ENCODE results near the gene GABARAP. TPM values are rescaled to one million over a fixed set of nuclear protein-coding genes. Genes with fewer than 3 reads are reported as not detected.

The GABARAP gene
- polyA plus RNA-seq, 1 donor from 2014 or later, result 1,138 TPM

DNA sequence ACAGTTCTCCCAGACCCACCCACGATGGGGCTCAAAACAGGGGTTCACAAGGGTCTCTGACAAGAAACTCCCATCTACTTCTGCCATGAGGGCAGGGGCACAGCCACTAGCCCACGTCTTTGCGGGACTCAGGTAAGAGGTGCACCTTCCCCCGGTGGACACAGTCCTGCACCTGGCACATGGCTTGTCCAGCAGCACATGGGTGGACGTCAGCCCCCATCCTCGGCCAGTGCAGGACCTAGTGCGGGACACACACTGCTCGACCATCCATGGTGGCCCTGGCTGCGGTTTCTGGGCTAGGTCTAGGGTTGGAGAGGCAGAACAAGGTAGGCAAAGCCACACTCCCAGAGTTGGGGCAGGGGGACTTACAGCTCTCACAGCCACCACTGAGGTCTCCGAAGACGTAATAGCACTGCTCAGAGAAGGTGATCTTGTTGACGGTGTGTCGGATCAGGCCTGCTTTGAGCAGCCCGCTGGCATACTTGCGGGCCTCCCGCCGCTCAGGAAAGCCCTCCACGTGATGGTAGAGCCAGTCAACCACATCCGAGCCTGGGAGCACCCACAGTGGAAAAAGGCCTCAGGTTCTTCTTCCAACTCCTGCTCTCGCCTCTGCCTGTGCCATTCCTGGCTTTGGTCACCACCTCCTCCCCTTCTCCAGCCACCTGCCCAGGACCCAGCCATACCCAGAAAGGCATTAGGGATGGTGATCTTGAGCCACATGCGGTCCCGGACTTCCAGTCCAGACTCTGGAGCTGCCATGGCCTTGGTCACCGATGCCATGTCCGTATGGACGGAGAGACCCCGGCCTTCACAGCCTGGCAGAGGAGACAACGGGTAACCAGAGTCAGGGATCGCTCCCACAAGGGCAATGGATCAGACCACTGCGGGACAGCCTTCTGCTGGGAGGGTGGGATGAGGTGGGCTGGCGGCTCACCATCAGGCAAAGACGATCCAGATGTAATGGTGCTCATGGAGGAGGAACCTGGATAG, 15.2 kb downstream of the GABARAP start:
- no peaks in the 10 kb centered on the region for H3K9me3 Mint-ChIP-seq
- peaks cover 1 to 4% (median 2%) of the 10 kb centered on the region in 3 donors for H3K4me1 Mint-ChIP-seq
- H3K4me3 Mint-ChIP-seq, result no peak overlapping the region
- H3K27me3 Mint-ChIP-seq, result no peaks in the 10 kb centered on the region
- peaks cover 4% of the 10 kb centered on the region for H3K36me3 Mint-ChIP-seq
- H3K27ac Mint-ChIP-seq, result peak overlapping the region in 1 of 3 donors; percentile 51

DNA sequence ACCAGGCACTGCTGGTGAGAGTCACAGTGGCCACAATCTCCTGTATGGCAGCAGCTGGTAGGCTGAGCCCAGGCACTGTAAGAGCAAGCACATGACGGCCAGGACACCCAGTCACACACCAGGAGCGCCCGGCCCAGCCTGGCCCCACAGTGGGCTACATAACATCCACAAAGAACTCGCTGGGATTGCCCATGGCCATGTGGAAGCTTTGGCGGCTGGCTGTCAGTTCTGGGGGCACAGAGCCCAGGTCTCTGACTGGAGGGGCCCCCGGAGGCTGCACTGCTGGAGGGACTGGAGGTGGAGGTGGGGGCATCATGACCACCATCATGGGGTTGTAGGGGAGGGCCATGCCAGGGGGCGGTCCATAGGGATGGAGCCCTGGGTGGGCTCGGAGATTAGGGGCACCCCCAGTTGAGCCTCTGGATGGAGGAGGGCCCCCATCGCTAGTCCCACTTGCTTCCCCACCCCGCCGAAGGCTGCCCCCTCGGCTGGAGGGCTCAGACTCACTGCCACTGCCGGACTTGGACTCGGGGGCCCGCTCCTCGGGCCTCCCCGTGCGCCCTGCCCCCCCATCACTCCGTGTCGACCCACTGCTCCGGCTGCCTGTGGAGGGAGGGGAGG, 16.4 kb downstream of the GABARAP start:
- Mint-ChIP-seq H3K27ac (no peak overlapping the region), H3K4me3 (peak overlapping the region in 1 of 4 donors; percentile 29), H3K9me3 (no peaks in the 10 kb centered on the region), H3K4me1 (peaks cover 1 to 12% (median 3%) of the 10 kb centered on the region in 3 donors), H3K27me3 (no peaks in the 10 kb centered on the region), H3K36me3 (peaks cover 4% of the 10 kb centered on the region)

DNA sequence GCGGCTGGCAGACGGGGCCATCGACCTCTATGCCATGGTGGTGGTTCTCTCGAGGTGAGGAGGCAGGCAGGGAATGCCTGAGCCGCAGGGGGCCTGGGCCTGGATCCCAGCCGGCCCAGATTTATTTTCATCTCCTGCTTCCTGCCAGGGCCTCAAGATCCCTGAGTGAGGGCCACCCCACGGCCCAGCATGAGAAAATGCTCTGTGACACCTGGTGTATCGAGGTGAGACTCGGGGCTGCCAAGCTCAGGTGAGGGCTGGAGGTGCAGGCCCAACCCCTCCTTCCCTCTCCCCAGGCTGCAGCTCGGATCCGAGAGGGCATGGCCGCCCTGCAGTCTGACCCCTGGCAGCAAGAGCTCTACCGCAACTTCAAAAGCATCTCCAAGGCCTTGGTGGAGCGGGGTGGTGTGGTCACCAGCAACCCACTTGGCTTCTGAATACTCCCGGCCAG, 17.6 kb downstream of the GABARAP start:
- Mint-ChIP-seq H3K27ac (no peak overlapping the region), H3K9me3 (no peaks in the 10 kb centered on the region), H3K27me3 (no peaks in the 10 kb centered on the region), H3K4me1 (peaks cover 4 to 19% (median 7%) of the 10 kb centered on the region in 3 donors), H3K36me3 (peaks cover 4% of the 10 kb centered on the region), H3K4me3 (peak overlapping the region in 2 of 4 donors; percentile 29 to 63)

- peaks cover 10 to 23% (median 12%) of the 10 kb centered on the region in 3 donors for H3K4me1 Mint-ChIP-seq
- H3K27ac Mint-ChIP-seq, result peak overlapping the region in 1 of 3 donors; percentile 72
- no peak overlapping the region for H3K4me3 Mint-ChIP-seq
- H3K36me3 Mint-ChIP-seq, result peaks cover 1% of the 10 kb centered on the region
- peaks cover 2% of the 10 kb centered on the region for H3K27me3 Mint-ChIP-seq
- H3K9me3 Mint-ChIP-seq, result no peaks in the 10 kb centered on the region
These were observed 18.1 kb downstream of the GABARAP start for GRCh38 chr17:7224110-7224509.

DNA sequence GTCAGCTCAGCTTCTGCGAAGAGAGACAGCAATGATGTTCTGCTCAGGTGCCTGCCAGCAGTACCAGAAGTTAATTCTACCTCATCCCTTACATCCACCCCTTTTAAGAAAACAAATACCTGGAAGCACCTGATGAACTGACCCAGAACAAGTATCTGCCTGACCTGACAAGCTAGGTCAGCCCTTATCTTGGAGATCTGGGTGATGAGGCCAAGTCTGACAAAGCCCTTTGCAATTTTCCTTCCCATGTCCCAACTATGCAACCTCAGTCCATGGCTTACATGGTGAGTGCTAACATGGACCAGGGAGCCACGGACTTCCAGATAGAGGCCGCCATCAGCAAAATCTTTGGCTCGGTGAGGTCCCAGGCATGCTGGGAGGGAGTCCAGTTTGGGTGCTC, 18.9 kb downstream of the GABARAP start:
- Mint-ChIP-seq H3K4me3 (peak overlapping the region in 1 of 4 donors; percentile 25), H3K27me3 (peaks cover 2% of the 10 kb centered on the region), H3K27ac (peak overlapping the region in 2 of 3 donors; percentile 30 to 72), H3K4me1 (peaks cover 10 to 23% (median 15%) of the 10 kb centered on the region in 3 donors), H3K9me3 (no peaks in the 10 kb centered on the region), H3K36me3 (no peaks in the 10 kb centered on the region)

GRCh38 chr17:7222972-7223292, 19.3 kb downstream of the GABARAP start:
- Mint-ChIP-seq H3K9me3 (no peaks in the 10 kb centered on the region), H3K27me3 (peaks cover 2% of the 10 kb centered on the region), H3K4me3 (peak overlapping the region in 1 of 4 donors; percentile 93), H3K36me3 (no peaks in the 10 kb centered on the region), H3K27ac (no peak overlapping the region), H3K4me1 (peaks cover 14 to 19% (median 15%) of the 10 kb centered on the region in 3 donors)

DNA sequence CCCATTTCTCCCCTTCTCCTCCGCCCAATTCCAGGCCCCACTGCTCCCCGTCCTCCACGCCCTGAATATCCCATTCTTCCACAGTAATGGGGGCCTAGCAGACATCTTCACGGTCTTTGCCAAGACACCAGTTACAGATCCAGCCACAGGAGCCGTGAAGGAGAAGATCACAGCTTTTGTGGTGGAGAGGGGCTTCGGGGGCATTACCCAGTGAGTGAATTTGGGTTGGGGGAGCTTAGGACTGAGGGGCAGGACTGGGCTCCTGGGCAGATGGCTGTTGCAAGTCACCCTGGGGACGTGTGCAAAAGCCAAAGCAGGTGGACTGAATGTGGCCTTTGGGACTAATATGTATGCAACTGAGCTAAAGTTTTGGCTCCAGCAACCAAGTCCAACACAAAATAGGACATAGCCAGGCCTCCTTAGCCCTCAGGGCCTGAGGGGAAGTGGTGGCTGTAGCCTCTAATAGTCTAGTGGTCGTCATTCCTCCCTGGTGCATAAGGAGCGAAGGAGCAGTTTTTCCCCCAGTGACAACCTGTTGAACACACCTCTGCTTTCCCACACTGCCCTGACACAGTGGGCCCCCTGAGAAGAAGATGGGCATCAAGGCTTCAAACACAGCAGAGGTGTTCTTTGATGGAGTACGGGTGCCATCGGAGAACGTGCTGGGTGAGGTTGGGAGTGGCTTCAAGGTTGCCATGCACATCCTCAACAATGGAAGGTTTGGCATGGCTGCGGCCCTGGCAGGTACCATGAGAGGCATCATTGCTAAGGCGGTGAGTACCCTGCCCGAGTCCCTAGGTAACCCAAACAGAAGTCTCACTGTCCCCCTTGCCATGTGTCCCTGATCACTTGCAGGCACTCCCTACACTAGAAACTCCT, 19.9 kb downstream of the GABARAP start:
- Mint-ChIP-seq H3K4me1 (peaks cover 18 to 19% (median 19%) of the 10 kb centered on the region in 3 donors), H3K27me3 (peaks cover 2% of the 10 kb centered on the region), H3K9me3 (no peaks in the 10 kb centered on the region), H3K4me3 (peak overlapping the region in 2 of 4 donors; percentile 12 to 93), H3K36me3 (no peaks in the 10 kb centered on the region), H3K27ac (peak overlapping the region in 1 of 3 donors; percentile 18)

DNA sequence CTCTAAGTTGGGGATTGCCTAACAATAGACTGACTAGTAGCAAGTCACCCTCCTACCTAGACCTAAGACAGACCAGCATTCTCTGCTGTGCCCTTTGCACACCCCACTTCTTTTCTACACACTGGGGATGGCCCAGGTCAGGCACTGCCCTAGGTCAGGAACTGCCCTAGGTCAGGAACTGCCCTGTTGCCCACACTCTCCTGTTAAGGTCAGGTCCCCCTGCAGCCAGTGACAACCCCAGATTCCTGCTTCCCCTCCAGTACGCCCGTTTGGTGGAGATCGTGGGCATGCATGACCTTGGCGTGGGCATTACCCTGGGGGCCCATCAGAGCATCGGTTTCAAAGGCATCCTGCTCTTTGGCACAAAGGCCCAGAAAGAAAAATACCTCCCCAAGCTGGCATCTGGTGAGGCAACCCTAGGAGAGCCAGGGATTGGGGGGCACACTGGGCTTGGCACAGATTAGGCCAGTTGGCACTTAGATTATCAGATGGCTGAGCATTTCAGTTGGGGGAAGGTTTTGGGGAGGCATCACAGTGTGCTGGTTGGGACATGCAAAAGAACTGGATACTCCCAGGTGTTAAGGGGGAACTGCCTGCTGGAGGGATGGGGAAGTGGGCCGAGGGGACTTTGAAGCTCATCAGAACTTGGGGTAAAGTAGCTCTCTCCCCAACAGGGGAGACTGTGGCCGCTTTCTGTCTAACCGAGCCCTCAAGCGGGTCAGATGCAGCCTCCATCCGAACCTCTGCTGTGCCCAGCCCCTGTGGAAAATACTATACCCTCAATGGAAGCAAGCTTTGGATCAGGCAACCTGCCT, 20.8 kb downstream of the GABARAP start:
- Mint-ChIP-seq H3K4me1 (peaks cover 18 to 19% (median 19%) of the 10 kb centered on the region in 3 donors), H3K27me3 (peaks cover 4% of the 10 kb centered on the region), H3K9me3 (no peaks in the 10 kb centered on the region), H3K27ac (peak overlapping the region in 1 of 3 donors; percentile 90), H3K36me3 (no peaks in the 10 kb centered on the region), H3K4me3 (peak overlapping the region; percentile 13 to 96 (median 93))

- peak overlapping the region; percentile 93 to 98 (median 94) for H3K4me3 Mint-ChIP-seq
- H3K27ac Mint-ChIP-seq, result peak overlapping the region; percentile 90 to 95 (median 91)
- peaks cover 19% of the 10 kb centered on the region in 3 donors for H3K4me1 Mint-ChIP-seq
- H3K9me3 Mint-ChIP-seq, result no peaks in the 10 kb centered on the region
- peaks cover 4% of the 10 kb centered on the region for H3K27me3 Mint-ChIP-seq
- no peaks in the 10 kb centered on the region for H3K36me3 Mint-ChIP-seq
These were observed 21.5 kb downstream of the GABARAP start for GRCh38 chr17:7220593-7221277.

- Mint-ChIP-seq H3K27me3 (peaks cover 4% of the 10 kb centered on the region), H3K9me3 (no peaks in the 10 kb centered on the region), H3K27ac (peak within 1 kb of the TSS; percentile 90 to 96 (median 91)), H3K4me1 (peaks cover 19 to 23% (median 21%) of the 10 kb centered on the region in 3 donors), H3K36me3 (no peaks in the 10 kb centered on the region), H3K4me3 (peak within 1 kb of the TSS; percentile 93 to 98 (median 94))
These were observed 22.2 kb downstream of the GABARAP start, which contains the start of the genes ACADVL and DLG4 for GRCh38 chr17:7219812-7220592. ACADVL (plus strand) TSS chr17:7219938; CDS start chr17:7219985, 47 bp downstream. DLG4 (minus strand) TSS chr17:7219836.

- H3K27me3 Mint-ChIP-seq, result peaks cover 4% of the 10 kb centered on the region
- peak overlapping the region; percentile 93 to 98 (median 94) for H3K4me3 Mint-ChIP-seq
- H3K9me3 Mint-ChIP-seq, result no peaks in the 10 kb centered on the region
- H3K27ac Mint-ChIP-seq, result peak overlapping the region; percentile 90 to 96 (median 91)
- H3K4me1 Mint-ChIP-seq, result peaks cover 19 to 29% (median 25%) of the 10 kb centered on the region in 3 donors
- H3K36me3 Mint-ChIP-seq, result no peaks in the 10 kb centered on the region
These were observed 22.9 kb downstream of the GABARAP start for GRCh38 chr17:7219229-7219811.

DNA sequence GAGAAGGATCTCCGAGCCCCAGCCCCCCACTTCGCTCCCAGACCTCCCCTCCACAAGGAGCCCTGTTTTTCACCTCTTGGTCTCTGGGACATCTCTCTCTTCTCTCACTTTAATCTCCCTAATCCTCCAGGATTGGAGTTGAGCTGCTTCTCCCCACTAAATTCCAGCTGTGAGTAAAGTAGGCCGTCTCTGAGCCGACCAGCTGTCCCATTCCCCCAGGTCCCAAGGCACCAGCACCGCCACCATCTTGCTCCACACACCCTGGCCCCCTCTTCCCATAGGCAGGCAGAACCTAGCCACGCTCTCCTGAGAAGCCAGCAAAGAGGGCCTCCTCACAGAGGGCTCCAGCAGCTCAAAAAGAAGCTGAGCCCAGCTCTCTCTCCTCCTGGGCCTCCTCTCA, 23.5 kb downstream of the GABARAP start:
- Mint-ChIP-seq H3K4me3 (peak overlapping the region in 2 of 4 donors; percentile 93 to 96), H3K27me3 (peaks cover 7% of the 10 kb centered on the region), H3K4me1 (peaks cover 23 to 33% (median 30%) of the 10 kb centered on the region in 3 donors), H3K27ac (peak overlapping the region; percentile 86 to 91 (median 90)), H3K9me3 (no peaks in the 10 kb centered on the region), H3K36me3 (no peaks in the 10 kb centered on the region)

Data from IgD-negative memory B cell (primary cell).